Measurements from ENCODE around the gene CCDC88A.
"Not testable (repeated sequence)": the region's sequence is repeated elsewhere in the genome, so short reads cannot be mapped to it uniquely, and the experiment has no call there.

The CCDC88A gene

GRCh38 chr2:55421326-55421725 is 1.7 kb upstream of the CCDC88A start:
- DNase-seq (ENCODE audit: low read depth), result no peak

DNA sequence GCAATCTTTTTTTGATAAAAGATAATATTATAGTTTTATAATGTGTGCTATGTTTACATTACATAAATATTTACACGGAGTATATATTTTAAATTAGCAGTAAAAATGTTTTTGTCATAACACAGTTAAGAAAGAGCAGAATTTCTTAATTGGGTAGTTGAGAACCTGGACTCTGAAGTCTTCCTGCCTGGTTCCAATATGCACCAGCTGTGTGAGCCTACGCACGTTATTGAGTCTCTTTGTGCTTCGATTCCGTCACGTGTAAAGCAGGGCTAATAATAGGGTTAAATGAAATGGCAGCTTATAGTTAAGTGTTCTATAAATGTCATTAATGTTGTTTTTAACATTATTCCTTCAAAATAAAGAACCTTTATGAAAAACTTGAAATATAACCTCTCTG is 1.2 kb upstream of the CCDC88A start:
- DNase-seq (ENCODE audit: low read depth), result no peak

GRCh38 chr2:55420439-55420725 is 726 bp upstream of the CCDC88A start:
- no peak for DNase-seq (ENCODE audit: low read depth)

- no peak for DNase-seq (ENCODE audit: low read depth)
These were observed 400 bp downstream of the CCDC88A start for GRCh38 chr2:55419233-55419678.

DNA sequence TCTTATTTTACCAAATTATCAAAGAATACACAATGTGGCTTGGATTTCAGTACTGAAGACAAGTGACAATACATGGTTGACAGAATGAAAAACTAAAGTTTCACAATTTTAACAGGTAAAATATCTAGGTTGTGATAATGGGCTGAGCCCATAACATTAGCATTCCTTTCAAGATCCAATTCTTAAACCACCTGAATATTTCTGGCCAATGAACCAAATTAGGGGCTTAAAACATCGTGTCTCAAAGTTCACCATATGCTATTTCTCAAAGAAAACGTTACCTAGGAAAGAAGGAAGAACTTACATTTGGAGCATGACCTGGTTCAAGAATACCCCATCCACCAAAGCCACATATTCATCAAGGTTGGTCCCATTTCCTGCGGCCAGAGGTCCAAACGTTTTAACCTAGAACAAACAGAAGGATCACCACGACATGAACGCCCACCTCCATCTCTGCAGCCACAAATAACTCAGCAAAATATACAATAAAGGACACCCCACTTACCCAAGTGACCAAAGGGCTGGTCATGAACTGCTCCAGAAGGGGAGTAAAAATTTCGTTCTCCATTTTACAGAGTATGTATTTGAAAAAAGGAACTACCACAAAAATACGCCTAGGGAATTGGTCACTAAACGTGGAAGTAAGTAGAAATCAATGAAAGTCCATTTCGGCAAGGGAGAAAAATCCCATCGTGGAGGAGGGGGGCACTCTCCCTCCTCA is 984 bp downstream of the CCDC88A start:
- DNase-seq (ENCODE audit: low read depth), result no peak

DNA sequence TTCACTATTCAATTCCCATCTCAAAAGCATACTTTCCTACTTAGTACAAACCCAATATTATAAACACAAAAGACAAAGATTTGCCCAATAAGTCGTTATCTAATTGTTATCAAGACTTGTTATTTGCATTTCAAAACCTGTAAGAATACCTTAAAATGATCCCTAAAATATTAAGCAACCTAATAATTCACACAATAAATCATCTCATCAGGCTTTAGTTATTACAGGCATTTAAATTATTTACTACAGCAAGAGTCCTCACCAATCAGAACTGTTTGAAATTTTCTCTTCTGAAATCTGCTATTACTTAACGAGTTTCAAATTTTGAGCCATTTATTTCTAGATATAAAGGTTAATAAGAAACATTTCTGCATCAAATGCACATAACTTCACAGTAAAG is 1.6 kb downstream of the CCDC88A start:
- no peak for DNase-seq (ENCODE audit: low read depth)

DNA sequence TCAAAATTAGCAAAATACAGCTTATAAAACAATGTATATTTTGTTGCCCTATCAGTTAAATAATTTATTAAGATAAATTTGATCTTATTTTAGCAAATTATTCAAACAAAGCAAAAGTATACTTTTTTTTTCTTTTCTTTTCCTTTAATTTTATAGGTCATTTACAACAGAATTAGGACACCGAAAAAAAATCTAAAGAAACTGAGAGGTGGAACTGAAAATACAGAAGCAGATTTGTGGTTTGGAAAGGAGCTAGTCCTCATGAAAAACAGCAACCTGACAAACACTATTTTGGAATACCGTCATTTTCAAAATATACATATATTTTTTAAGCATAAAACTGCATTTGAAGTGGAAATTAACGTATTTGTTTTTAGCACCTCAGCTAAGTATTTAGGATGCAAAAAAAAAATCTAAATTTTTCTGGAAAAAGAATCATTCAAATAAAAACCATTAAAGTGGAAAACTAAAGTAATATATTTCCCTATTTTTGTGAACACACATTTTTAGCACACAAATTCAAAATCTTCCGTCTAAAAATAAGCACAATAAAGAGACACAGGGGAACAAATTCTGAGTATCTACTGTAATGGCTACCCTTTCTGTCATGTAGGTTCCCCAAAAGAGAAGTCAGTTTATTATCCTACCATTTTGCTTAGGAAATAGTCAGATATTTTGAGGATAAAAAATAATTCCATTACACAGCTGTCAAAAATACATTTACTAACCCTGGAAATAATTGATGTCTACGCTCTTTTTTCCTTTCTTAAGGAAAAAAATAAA is 2.7 kb downstream of the CCDC88A start:
- no peak for DNase-seq (ENCODE audit: low read depth)

DNA sequence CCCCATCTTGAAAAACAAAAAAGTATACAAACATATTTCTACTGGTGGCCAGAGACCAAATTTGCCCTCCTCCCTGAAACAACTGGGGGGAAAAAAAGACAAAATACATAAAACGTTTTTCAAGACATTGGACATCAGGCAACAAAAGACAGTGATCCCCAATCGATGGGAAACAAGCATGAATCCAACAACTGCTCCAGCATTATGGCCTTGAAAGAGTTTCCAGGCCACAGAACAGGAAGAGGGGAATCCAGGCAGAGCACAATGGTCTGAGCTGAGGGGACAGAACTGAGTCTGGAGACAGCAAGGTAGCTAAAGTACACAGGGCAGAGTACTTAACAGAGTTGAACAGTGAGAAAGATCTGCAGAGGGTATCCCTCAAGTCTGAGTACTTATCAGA is 4.4 kb downstream of the CCDC88A start:
- DNase-seq (ENCODE audit: low read depth), result no peak

- no peak for DNase-seq (ENCODE audit: low read depth)
These were observed 10.5 kb downstream of the CCDC88A start for GRCh38 chr2:55408918-55409868.

DNA sequence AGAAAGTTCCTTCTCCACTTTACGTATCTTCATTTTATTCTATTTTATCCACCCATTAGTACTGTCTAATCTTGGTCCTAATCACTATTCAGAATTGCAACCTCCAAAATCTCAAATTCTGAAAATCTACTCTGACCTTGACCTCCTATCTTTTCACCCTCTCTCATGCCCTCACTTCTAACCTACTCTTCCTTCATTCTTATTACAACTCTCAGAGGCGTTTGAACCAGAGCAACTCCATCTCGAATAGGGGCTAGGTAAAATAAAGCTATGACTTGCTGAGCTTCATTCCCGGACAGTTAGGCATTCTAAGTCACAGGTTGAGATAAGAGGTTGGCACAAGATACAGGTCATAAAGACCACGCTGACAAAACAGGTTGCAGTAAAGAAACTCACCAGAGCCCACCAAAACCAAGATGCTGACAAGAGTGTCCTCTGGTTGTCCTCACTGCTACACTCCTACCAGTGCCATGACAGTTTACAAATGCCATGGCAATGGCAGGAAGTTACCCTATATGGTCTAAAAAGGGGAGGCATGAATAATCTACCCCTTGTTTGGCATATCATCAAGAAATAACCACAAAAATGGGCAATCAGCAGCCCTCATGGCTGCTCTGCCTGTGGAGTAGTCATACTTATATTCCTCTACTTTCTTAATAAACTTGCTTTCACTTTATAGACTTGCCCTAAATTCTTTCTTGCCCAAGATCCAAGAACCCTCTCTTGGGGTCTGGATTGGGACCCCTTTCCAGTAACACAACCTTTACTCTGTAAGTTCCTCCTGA is 11.4 kb downstream of the CCDC88A start:
- DNase-seq (ENCODE audit: low read depth), result no peak

DNA sequence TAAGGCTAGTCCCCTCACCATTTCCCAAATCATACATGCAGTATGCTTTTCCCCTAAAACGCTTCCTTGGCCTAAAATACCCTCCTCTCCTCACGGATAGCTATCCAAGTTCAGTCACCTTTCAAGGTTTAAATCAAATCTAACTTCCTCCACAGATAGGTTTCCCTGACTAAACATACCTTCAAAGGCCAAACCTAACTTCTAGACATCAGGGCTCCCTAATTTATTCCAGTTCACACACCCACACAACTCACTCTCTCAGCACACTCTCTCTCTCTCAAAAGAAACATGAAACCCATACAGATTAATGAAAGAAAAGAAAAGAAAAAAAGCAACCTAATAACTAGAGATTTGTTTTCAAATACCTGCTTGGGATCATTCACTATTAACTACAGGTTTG is 14.5 kb downstream of the CCDC88A start:
- DNase-seq (ENCODE audit: low read depth), result no peak

DNA sequence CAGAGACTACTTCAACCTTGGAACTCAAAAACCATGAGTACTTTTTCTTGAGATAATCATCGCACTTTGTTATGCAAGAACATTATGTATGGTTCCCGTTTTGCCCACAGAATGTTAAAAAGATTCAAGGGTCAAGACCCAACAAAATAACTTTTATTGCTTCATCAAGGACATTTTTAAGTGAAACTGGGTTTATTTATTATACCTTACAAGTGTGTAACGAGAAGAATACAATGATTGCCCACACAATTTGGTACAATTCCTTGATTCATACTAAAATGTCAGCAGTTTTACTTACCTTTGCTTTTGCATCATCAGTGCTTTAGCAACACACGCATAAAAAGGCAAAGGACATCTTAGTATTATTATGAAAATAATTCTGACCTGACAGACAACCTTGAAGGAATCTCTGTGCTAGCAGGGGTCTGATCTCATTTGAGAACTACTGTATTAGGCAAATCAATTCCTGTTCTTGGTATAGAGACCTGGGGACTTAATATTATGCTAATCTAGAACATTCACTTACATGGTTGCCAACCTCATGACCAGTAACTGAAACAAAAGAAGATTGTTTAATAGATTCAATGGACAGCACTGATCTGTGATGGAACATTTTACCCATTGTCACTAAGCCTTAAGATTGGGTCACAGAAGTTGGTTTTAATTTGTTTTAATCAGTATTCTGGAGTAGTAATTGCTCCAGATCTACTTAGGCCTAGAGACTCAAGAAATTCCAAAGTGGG is 16.2 kb downstream of the CCDC88A start:
- DNase-seq (ENCODE audit: low read depth), result no peak

DNA sequence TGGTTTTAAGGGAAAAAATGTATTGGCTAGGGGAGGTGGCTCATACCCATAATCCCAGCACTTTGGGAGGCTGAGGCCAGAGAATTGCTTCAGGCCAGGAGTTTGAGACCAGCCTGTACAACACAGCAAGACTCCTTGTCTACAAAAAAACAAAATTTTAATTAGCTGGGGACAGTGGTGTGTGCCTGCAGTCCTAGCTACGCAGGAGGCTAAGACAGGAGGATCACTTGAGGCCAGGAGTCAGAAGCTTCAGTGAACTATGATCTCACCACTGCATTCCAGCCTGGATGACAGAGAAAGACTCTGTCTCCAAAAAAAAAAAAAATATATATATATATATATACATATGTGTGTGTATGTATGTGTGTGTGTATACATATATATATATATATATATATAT is 18.5 kb downstream of the CCDC88A start:
- DNase-seq (ENCODE audit: low read depth), result no peak

GRCh38 chr2:55400332-55400731 is 19.3 kb downstream of the CCDC88A start:
- no peak for DNase-seq (ENCODE audit: low read depth)

- no peak for DNase-seq (ENCODE audit: low read depth)
These were observed 19.8 kb downstream of the CCDC88A start for GRCh38 chr2:55399815-55400214.

DNA sequence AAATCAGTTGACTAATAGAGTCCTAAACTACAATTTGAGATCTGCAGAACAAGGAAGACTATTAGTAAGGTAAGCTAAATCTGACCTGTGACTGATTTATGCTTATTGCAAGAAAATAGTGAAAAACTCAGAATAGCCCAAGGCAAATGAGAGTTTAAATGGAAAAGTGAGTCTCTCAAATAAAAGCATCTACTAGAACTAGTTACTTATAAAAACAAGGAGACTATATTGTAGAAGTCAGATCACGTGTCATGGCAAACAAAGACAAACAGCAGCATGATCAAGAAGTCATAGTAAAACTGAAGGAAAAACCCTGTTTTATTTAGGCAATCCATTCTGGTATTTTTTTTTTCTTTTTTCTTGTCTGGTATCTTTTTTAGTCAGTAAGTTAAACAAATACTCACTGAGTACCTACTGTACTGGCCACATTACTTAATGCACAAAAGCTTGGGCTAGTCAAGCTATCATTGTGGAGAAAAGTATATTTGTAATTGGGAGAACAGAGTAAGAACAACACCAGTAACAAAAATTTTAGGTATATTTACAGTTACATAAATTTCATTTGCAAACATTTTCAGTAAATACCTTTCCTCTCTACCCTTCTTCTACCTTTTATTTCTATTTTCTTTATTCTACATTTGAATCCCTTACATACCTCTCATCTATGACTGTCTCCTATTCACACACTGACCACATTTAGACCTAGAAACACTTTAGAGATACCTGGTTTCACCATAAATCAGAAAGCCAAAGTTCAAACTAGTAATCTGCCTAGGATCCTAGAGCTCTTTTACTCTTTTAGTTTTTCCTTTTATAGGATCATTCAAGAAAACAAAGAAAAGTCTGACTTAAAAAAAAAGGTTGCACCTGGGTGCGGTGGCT is 23.7 kb downstream of the CCDC88A start:
- DNase-seq (ENCODE audit: low read depth), result no peak

- DNase-seq (ENCODE audit: low read depth), result no peak
These were observed 27.9 kb downstream of the CCDC88A start for GRCh38 chr2:55391615-55392242.

DNA sequence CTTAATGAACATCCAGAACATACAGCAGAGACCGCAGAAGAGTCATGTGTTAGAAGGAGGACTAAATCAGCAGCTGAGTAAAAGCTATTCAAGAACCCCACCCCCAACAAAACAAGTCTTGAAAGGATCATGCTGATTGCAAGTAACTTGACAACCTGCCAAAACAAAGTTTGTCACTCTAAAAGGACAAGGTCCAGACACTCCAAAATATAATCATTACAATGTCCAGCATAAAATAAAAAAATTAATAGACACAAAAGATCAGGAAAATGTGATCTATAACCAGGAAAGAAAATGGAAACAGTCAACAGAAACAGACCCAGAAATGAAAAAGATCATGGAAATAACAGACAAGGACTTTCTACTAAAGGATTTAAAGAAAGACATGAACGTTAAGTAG is 28.5 kb downstream of the CCDC88A start:
- DNase-seq (ENCODE audit: low read depth), result no peak

- DNase-seq (ENCODE audit: low read depth), result not testable (repeated sequence)
These were observed 34.1 kb downstream of the CCDC88A start for GRCh38 chr2:55385516-55385915.

- no peak for DNase-seq (ENCODE audit: low read depth)
These were observed 34.9 kb downstream of the CCDC88A start for GRCh38 chr2:55384786-55385185.

All from stimulated activated CD8-positive, alpha-beta memory T cell treated with anti-CD3 and anti-CD28 coated beads, Interleukin-4, amount 100 ng/mL, for 24 hours (primary cell).